Glomerular endothelial cell (primary cell): Measurements from ENCODE around the gene ABLIM1. TPM values are rescaled to one million over a fixed set of nuclear protein-coding genes. Genes with fewer than 3 reads are reported as not detected.

ENCODE experiments used
- DNase-seq: peaks from one replicate; pipeline ENCODE4 v3.0.0-alpha.2; 2011; ENCODE audit warnings: low read depth, low spot score; ENCODE audit errors: extremely low read depth
- total RNA-seq: library from RNA; depleted of rRNA; stranded (reverse); fragments of >200 nt; gene quantifications from 2 replicates; pipeline ENCODE4 v1.2.3, GENCODE V29; 2015

Gene ABLIM1
- total RNA-seq, 1 donor from 2014 or later: 87.4 TPM

DNA sequence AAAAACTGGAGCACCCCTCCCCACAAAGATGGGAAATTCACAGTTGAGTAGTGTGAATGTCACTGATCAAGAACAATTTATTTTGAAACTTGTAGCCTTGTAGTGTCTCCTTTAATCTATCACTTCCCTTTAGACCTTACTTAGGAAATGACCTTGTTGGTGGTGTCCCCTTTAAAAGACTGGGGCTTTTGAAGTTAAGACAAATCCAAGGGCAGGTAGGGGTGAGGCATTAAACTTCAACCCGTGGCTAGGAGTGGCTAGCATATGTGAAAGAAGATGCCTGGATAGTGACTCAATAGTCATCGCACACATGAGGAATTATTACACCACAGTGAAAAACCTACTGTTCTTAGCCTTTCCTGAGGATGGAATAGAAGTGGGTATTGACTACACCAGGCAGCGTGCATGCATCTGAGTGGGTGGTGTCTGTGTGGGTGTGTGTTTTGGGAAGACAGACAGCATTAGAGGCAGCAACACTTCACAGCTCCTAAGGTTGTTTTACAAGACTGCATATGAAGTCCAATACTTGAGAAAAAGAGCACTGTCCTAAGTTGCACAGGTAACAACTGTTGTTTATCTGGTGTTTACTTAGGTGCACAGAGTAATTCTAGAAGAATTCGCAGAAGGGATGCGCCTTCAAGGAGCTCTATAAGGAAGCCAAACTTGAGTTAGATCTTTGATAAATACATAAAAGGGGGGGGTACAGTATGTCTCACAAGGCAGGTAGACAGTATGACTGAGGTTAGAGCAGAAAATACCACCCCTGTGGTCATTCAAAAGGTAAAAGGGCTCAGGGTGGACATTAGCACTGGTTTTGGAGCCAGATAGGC lies 32.9 kb downstream of the ABLIM1 start:
- no peak for DNase-seq

DNA sequence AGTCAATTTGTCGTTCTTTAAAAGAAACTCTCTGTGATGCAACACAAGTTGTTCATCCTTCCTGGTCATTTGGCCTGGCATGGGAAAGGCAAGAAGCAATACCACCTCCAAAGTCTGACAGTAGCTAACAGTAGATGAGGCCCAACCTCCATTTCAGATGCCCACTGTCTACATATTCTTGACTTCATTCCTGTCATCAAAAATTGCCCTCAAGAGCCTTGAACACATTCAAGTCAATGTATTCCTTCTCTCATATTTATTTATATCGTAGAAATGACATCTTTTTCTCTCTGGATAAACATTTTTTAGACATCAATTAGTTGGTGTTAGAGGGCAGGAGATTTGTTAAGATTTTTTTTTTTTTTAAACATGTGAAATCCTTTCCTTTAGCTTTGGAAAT lies 33.7 kb downstream of the ABLIM1 start:
- no peak for DNase-seq

DNA sequence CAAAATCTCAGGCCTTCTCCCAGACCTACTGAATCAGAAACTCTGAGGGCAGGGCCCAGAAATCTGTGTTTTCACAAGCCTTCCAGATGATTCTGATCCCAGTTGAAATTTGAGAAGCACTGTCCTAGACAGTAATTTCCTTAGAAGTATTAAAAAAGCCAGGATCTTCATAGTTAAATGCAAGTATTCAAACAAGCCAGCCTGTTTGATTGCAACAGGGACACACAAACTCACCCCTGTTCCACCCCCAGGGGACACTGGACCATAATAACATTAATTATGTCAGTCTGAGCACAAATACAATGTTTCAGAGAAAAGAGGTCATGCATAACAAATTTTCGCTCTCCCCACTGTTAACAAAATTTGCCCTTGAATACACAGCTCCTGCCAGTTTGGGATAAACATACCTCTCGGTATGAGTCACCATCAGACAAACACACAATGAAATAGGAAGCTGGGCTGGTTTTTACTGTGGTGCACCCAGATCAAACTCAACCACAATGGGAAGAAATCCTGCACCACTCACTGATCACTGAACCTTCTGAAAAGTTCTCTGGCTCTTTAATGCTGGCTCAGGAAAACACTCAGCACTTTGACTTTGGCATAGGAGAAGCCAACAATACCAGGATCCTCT lies 34.3 kb downstream of the ABLIM1 start:
- peak; percentile 51 for DNase-seq

DNA sequence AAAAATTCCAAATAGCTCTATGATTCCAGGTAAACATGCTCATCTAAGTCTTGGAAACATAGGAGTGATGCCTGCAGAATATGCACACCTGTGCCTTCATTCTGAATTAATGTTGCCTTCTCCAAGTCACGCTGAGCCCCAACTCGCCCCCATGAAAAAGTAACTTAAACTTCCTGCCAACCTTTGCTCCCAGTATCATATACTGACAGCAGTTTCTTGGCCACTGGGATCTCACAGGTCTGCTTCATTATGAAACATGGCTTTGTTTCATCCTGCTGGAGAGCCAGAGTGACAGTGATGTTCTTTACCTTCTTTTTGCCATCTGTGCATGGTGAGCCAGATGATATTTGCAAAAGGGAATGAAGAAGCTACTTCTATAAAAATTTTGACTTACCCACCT lies 34.9 kb downstream of the ABLIM1 start:
- DNase-seq: no peak

GRCh38 chr10:114618722-114619121 lies 39.4 kb downstream of the ABLIM1 start:
- no peak for DNase-seq

- no peak for DNase-seq
Observed at GRCh38 chr10:114616516-114616915, 41.6 kb downstream of the ABLIM1 start.

GRCh38 chr10:114616103-114616502 lies 42.0 kb downstream of the ABLIM1 start:
- DNase-seq: no peak

- no peak for DNase-seq
Observed at GRCh38 chr10:114615600-114616007, 42.5 kb downstream of the ABLIM1 start.

- no peak for DNase-seq
Observed at GRCh38 chr10:114613237-114613979, 44.7 kb downstream of the ABLIM1 start.

DNA sequence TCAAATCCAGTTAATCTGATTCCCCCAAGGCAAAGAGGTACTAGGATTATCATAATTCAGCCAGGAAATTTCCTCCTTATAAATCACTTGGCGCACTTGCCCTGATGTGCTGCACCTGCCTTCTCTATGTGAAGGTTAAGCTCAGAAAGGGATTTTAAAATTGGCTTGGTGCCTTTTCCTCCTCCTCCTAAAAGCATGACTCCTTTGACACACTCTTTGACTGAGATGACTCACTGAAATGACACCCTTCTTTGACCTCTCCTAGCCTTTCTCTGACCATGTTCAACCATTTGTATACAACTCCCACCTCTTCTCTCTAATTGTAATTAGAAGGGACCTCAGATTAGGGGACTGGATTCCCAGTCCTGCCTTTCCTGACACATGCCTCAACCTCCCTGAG lies 46.5 kb downstream of the ABLIM1 start:
- DNase-seq: no peak

DNA sequence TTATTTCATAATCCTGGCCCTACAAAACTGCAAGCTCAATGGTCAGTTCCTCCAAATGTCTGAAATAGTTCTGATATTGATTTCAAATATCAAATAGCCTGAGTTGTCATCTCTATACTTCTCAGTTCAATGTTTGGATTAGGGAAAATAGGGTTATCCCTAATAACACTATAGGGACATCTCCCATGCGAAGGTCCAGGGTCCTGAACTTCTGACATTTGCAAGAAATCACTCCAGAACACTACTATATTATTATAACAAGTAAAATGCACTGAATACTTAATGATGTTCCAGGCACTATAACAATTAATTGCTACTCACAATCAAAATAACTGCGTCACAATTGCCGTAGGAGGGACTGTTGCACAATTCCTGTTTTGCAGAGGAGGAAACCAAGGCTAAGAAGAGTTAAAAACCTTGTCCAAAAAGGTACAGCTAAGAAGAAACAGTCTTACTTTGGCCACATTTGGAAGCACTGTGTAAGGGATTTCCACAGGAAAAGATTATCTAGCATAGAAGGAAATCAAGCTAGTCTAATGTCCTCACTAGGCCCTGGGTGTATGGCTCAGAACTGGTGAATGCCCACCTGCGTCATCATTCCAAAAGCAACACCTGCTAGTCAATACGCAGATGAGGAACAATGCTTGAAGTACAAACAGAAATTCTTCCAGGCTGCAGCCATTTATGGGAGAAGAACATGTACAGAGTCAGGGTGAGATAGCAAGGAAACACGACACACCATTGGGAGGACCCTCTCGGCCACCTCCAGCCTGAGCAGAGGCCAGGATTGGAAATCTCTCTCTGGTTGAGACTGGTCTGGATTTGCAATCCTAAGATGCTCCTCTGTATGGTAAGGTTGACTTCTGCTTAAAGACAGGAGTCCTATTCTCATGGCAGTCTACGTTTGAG lies 48.3 kb downstream of the ABLIM1 start:
- DNase-seq: no peak

- no peak for DNase-seq
Observed at GRCh38 chr10:114607358-114607998, 50.6 kb downstream of the ABLIM1 start.

DNA sequence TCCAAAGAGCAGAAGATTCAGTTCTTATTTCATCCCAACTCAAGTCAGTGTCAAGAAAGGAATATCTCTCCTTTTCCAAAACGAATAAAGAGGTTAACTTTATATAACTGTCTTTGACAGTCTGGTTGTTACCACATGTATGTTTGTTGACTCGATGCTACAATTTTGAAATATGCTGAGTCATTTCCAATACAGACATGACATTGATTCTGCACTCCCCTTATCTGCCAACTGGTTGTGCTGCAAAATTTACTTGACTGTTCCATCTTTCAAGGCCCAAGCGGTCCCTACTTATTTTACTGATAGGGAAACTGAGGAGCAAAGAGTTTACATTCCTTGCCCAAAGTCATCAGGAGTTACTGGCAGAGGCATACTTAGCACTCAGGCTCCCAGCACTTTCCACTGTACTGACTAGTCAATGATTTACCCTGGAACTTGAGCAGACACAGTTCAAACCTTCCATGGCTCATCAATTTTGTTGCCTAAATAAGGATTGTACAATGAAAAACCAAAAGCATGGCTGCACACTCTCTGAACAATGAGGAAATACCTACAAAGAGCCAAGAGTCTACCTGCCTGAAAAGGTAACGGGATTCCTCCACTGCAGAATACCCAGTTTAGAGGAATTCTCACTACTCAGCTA lies 52.8 kb downstream of the ABLIM1 start:
- DNase-seq: no peak

GRCh38 chr10:114604357-114605130 lies 53.5 kb downstream of the ABLIM1 start:
- no peak for DNase-seq

- DNase-seq: no peak
Observed at GRCh38 chr10:114603948-114604347, 54.1 kb downstream of the ABLIM1 start.

GRCh38 chr10:114603303-114603702 lies 54.8 kb downstream of the ABLIM1 start:
- no peak for DNase-seq

DNA sequence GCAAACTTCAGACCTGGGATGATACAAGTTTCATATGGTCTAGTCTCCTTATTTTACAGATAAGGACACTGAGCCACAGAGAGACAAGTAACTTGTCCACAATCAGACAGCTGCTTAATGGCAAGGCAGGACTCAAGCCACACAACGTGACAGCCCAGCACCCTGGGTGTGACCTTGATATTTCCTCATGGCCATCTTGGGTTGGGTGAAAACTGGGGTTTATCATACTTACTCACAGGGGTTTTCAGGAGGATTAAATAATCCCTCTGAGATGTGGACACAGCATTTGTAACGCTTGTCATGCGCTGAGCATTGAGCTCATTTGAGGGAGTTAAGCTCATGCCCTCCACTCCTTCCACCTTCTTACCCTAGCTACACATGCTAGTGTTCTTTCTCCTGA lies 58.0 kb downstream of the ABLIM1 start:
- DNase-seq: no peak

DNA sequence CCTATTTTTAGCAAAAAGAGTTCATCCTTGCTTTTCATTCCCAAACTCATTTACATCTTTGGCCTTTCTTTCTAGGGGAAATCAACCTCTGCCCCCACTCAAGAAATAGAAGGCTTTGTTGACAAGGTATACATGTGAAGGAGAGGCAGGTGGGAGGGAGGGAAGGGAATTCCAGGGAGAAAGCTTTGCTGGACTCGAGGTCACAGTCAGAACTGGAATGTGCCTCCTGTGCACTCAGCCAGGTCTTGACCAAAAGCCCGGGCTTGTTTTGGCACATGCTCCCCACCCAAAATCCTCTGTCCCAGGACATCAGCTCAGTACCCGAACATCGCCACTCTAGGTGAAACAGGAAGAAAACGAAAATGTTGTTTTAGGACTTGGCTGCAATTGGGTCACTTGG lies 61.3 kb downstream of the ABLIM1 start:
- DNase-seq: no peak
